Measurements from ENCODE around the gene GMPR.
"Not testable (repeated sequence)": the region's sequence is repeated elsewhere in the genome, so short reads cannot be mapped to it uniquely, and the experiment has no call there.

Gene GMPR

DNA sequence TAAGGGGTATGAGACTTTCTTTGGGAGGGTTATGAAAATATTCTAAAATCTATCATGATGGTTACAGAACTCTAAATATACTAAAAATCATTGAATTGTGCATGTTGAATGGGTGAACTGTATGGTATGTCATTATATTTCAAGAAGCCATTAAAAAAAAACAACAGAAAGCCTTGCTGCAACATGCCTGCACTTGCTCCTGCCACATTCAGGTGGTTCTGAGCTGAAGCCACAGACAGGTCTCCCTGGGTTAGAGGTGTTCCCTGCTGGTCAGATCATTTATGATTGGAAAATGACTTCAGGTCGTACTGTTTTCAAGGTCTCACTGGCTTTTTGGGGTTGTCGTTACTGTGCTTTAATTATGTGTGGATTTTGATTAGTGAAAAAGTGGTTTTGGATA, 13.3 kb downstream of the GMPR start:
- DNase-seq: no peak

DNA sequence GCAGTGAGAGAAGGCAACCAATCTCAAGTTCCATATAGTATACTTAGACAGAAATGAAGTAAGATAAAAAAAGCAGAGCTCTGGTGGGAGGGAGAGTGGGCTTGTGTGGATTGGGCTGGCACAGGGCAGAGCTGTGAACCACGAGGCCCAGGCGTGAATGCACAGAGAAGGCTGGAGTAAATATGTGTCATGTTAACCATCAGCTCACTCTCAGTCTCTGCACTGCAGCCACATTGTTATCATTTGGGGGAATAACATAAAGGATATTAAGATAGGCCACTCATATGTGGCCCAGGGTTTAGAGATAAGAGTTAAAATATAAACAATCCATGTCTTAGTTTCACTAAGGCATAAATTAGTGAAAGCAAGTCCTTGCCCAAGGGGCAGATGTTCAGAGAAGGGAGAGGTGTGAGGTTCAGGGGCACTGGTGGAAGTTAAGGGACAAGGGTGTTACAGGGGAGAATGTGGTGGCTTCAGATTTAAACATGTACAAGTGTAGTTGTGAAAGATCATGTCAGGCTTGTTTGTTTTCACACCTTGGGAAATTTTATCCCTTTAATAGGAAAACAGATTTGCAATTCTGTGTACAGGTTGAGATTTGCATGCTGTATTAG, 14.4 kb downstream of the GMPR start:
- DNase-seq: no peak

- no peak for DNase-seq
Observed at GRCh38 chr6:16253399-16254144, 15.2 kb downstream of the GMPR start.

DNA sequence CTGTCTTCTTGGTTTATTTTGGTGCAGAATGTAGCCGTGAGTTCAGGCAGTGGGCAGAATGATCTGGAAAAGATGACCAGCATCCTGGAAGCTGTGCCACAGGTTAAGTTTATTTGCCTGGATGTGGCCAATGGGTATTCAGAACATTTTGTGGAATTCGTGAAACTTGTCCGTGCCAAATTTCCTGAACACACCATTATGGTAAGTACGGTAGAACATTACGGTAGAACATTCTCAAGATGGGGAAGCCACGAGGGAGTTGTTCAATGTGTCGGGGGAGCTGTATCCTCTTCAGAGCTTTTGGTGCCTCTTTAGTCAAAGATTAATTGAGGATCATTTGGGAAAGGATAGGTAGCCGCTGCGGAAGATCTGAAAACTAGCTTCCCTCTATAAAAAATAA, 16.1 kb downstream of the GMPR start:
- DNase-seq: no peak

GRCh38 chr6:16256781-16257180, 18.4 kb downstream of the GMPR start:
- no peak for DNase-seq

DNA sequence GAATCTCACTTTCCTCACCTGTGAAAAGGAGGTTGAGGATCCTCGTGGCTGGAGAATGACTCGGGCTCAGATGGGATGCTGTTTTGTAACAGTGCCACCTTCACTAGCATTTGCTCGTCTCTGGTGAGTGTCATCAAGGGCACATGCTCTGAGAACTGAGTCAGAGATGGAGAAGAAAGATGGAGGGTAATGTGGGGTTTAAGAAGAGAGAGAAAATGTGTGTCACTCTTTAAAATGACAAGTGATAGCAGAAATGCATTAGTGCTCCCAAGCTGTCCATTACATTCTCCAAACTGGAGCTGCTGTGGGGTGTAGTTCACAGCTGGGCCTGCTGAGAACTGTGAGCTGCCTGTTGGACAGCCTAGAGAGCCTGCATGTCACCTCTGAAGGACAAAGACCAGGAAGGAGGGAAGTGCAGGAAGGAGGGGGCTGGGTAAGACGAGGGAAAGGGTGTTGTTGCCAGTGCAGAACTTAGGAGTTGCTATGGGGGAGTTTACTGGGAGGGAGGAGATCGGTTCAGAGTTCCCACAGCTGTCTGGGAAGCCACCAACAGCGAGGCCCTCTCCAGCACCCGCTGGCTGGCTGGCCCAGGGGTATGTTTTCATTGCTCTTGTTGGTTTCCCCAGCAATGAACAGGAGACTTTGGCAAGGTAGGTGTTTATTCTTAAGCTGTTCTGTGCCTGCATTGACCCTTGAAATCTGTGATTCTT, 19.8 kb downstream of the GMPR start:
- no peak for DNase-seq

DNA sequence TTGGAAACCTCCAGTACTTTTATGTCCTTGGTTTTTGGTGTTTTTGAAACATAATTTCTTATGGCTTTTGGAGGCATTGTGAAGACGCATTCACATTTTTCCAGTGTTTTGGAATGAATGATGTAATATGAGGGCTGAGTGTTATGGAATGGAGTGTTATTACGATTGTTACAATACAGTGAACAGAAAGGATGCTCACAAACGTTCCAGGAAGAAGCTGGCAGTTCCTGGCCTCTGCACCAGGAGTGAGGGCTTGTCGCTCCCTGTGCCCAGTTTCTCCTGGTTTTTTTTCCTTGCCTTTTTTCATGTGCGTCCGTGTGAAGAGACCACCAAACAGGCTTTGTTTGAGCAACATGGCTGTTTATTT, 20.3 kb downstream of the GMPR start:
- no peak for DNase-seq

GRCh38 chr6:16259604-16260003, 21.2 kb downstream of the GMPR start:
- DNase-seq: not testable (repeated sequence)

- DNase-seq: not testable (repeated sequence)
Observed at GRCh38 chr6:16260602-16261001, 22.2 kb downstream of the GMPR start.

GRCh38 chr6:16262773-16263172, 24.4 kb downstream of the GMPR start:
- DNase-seq: not testable (repeated sequence)

DNA sequence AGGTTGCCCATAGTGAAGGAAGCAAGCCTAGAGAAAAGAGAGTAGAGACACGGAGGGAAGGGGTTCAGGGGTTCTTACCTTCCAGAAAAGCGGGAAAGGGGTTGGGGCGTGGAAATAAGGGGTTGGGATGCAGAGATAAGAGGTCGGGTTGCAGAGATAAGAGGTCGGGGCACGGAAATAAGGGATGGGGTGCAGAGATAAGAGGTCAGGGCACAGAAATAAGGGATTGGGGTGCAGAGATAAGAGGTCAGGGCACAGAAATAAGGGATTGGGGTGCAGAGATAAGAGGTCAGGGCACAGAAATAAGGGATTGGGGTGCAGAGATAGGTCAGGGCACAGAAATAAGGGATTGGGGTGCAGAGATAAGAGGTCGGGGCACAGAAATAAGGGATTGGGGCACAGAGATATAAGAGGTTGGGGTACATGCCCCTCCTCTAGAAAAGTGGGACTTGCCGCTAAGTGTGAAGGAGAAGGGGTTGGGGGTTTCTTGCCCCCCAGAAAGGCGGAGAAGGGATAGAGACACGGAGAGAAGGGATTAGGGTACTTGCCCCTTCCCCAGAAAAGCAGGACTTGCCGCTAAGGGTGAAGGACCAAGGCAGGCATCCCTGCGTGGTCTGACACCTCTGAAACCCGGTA, 25.2 kb downstream of the GMPR start:
- DNase-seq: not testable (repeated sequence)

- DNase-seq: no peak
Observed at GRCh38 chr6:16264785-16265184, 26.4 kb downstream of the GMPR start.

- DNase-seq: no peak
Observed at GRCh38 chr6:16265351-16266341, 27.3 kb downstream of the GMPR start.

DNA sequence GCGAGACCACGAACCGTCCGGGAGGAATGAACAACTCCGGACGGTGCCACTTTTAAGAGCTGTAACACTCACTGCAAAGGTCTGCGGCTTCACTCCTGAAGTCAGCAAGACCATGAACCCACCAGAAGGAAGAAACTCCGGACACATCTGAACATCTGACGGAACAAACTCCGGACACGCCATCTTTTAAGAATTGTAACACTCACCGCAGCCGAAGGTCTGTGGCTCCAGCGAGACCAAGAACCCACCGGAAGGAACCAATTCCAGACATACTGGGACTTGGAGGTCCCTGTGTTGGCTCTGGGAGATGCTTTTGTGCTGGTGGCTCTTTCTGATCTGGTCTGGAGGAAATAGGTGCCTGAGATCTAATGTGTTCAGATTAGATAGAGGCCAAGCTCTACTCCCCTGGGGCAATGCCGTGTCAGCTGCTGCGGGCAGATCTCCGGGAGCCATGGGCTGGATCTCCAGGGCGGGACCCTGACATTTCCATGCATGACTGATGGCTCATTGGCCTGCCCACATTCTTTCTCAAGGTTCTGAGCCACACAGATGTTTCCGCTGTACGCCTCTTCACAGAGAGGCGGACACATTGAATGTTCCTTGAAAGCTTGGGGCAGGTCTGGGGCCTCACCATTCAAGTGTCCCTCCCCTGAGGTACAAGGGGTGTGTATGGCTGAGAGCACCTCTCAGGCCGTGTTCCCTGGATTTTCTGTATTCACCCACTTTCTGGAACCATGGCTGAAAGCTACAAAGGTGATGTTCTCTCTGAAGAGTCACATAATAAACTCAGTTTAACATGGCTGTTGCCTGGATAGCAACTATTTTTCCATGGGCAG, 29.3 kb downstream of the GMPR start:
- DNase-seq: no peak

- DNase-seq: not testable (repeated sequence)
Observed at GRCh38 chr6:16269442-16270070, 31.2 kb downstream of the GMPR start.

DNA sequence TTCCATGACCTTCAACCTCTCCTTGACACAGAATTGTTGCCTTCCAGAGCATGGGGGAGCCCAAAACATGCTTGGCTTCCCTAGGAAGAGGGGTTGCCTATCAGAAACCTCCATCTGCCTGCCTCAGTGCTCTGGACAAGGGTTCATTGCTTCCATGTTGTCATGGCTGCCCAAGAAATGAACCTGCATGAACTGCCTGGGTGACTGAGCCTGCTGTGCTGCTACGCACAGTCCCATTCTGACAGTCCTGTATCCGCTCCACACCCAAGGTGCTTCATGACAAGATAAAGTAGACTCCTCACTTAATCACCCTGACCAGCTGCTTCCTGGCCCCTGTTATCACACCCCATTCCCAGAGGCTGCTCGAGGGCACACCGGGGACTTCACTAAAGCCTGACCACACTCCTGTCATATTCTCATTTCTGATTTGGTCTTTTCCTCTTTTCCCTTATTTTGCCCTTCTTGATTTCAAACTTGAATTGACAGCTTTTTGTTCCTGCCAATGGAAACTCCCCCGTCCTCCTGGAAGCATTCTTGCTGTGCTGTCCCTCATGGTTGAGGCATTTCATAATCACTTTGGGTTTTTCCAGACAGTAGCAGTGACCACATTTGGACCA, 31.9 kb downstream of the GMPR start:
- no peak for DNase-seq

DNA sequence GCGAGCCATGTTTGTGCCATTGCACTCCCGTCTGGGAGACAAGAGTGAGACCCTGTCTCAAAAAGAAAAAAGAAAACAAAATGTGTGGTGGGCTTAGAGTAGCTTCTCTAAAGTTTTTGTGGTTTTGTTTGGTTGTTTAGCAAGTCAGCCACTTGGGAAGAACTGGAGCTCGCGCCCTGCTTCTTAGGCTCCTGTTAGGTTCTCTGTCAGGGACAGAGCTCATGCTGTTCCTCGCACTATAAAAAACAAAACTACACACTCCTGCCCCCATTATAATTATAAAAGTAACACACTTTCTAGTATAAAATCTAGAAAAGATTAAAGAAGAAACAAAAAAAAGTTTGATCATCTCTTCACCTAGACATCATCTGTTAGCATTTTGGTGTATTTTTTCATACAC, 33.0 kb downstream of the GMPR start:
- no peak for DNase-seq

DNA sequence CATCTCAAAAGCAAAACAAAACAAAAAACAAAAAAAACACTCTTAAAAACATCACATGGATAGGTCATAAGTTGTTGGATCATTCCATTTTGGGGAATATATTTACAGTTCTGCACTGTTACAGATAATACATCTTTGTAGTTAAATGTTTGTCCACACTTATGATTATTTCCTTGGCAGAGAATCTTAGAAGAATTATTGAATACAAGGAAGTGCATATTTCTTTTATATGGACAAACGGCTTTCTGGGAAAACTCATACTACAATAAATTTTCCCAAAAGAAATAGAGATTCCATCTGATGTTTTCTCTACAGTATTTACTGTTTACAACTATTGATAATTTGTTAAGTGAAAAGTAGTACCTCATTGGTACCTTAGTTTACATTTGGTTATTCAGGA, 33.8 kb downstream of the GMPR start:
- DNase-seq: no peak

DNA sequence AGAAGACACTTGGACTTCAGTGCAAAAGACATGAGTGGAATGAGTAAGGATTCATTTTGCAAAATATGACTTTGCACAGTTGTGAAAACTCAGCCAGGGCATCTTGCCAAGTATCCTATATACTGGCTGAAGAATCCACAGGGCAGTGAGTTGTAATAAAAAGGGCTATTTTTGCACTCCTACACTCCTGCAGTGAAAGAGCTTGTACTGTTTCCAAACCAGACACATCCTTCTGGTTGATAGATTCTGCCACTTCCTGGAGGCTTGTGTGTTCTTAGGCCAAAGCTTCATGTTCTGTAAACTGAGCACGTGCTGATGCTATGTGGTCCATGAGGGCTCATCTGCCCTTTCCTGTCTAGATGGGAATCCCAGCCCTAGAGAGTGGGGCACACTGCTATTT, 34.9 kb downstream of the GMPR start:
- no peak for DNase-seq

DNA sequence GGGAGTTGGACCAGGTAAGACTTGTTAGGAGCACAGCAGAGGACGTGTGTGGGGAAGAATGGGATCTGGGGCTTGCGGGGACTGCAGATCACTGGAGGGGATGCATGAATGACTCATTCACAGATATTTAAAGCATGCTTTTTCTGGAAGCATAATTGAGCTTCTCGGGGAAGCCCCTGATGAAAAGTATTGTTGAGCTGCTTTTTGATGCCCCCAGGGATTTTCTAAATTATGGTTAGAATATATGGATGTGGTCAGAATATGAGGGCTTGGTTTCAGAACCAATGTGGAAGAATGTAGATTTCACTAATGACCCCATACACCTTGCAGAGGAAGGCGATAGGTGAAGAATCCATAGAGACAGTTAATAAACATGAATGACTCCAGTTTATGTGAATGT, 36.1 kb downstream of the GMPR start:
- DNase-seq: no peak
